Mesenchymal stem cell (in vitro differentiated cells and primary cell): ENCODE results near the gene SUN1.
"Not testable (repeated sequence)": the region's sequence is repeated elsewhere in the genome, so short reads cannot be mapped to it uniquely, and the experiment has no call there.

ENCODE experiments used
- DNase-seq: peaks from one replicate; pipeline ENCODE4 v3.0.0-alpha.2; 2013
- H2AFZ ChIP-seq: one replicate; pipeline ENCODE4 v1.6.1; 2013; ENCODE audit warnings: low read depth, mild to moderate bottlenecking, control low read depth, inconsistent platforms, low read length, moderate library complexity
- H2AK5ac ChIP-seq: 2 replicates; pipeline ENCODE4 v1.6.1; 2013; ENCODE audit warnings: low read length, moderate library complexity, mild to moderate bottlenecking, inconsistent platforms; ENCODE audit not compliant: severe bottlenecking
- H2BK120ac ChIP-seq: one replicate; pipeline ENCODE4 v1.6.1; 2013; ENCODE audit warnings: low read depth, mild to moderate bottlenecking, inconsistent platforms, low read length, moderate library complexity
- H2BK12ac ChIP-seq, 2 experiments: one replicate each; pipeline ENCODE4 v1.6.1; 2013; ENCODE audit warnings: inconsistent platforms in 2 of 2, low read length in 2 of 2, mild to moderate bottlenecking in 2 of 2, moderate library complexity in 2 of 2, control low read depth in 1 of 2
- H2BK15ac ChIP-seq: one replicate; pipeline ENCODE4 v1.6.1; 2013; ENCODE audit warnings: mild to moderate bottlenecking, low read depth, inconsistent platforms; ENCODE audit not compliant: poor library complexity, severe bottlenecking
- H2BK5ac ChIP-seq: 2 replicates; pipeline ENCODE4 v1.6.1; 2013; ENCODE audit warnings: low read depth, mild to moderate bottlenecking, low read length, control low read depth, inconsistent platforms; ENCODE audit not compliant: poor library complexity, severe bottlenecking
- H3K14ac ChIP-seq, 2 experiments: one replicate each; pipeline ENCODE4 v1.6.1; 2013; ENCODE audit warnings: inconsistent platforms in 2 of 2, low read length in 2 of 2, control low read depth in 1 of 2, mild to moderate bottlenecking in 1 of 2, moderate library complexity in 1 of 2
- H3K18ac ChIP-seq, 2 experiments: one replicate each; pipeline ENCODE4 v1.6.1; 2013; ENCODE audit warnings: inconsistent platforms in 2 of 2, low read length in 2 of 2, control low read depth in 1 of 2, low read depth in 1 of 2, mild to moderate bottlenecking in 1 of 2
- H3K23ac ChIP-seq, 2 experiments: one replicate each; pipeline ENCODE4 v1.6.1; 2013; ENCODE audit warnings: inconsistent platforms in 2 of 2, low read length in 2 of 2, mild to moderate bottlenecking in 2 of 2, moderate library complexity in 2 of 2, control low read depth in 1 of 2
- H3K27ac ChIP-seq: 2 replicates; pipeline ENCODE4 v1.5.1; 2013; ENCODE audit warnings: mild to moderate bottlenecking, moderate library complexity, low read length, control low read depth, inconsistent platforms; ENCODE audit not compliant: poor library complexity, severe bottlenecking
- H3K27me3 ChIP-seq, 2 experiments: 2 replicates each; pipeline versions ENCODE4 v1.6.1 to v1.7.0; 2013; ENCODE audit warnings: low read length in 2 of 2, mild to moderate bottlenecking in 2 of 2, moderate library complexity in 2 of 2, control low read depth in 1 of 2, inconsistent platforms in 1 of 2; ENCODE audit not compliant: control insufficient read depth in 1 of 2, insufficient read depth in 1 of 2
- H3K36me3 ChIP-seq, 2 experiments: 2 replicates each; pipeline versions ENCODE4 v1.6.1 to v1.7.0; 2013; ENCODE audit warnings: low read length in 2 of 2, control low read depth in 1 of 2, inconsistent platforms in 1 of 2, low read depth in 1 of 2, mild to moderate bottlenecking in 1 of 2; ENCODE audit not compliant: insufficient read depth in 2 of 2, control insufficient read depth in 1 of 2
- H3K4ac ChIP-seq, 2 experiments: one replicate each; pipeline ENCODE4 v1.6.1; 2013; ENCODE audit warnings: inconsistent platforms in 2 of 2, low read length in 2 of 2, mild to moderate bottlenecking in 2 of 2, moderate library complexity in 2 of 2, control low read depth in 1 of 2, low read depth in 1 of 2
- H3K4me1 ChIP-seq: 2 replicates; pipeline ENCODE4 v1.6.1; 2013; ENCODE audit warnings: low read depth, low read length, control low read depth; ENCODE audit not compliant: control insufficient read depth, insufficient read depth
- H3K4me2 ChIP-seq: 2 replicates; pipeline ENCODE4 v1.6.1; 2013; ENCODE audit warnings: low read length, mild to moderate bottlenecking, inconsistent platforms; ENCODE audit not compliant: poor library complexity, severe bottlenecking
- H3K4me3 ChIP-seq, 2 experiments: 2 replicates each; pipeline versions ENCODE4 v1.5.1 to v1.7.0; 2013; ENCODE audit warnings: low read length in 2 of 2, mild to moderate bottlenecking in 2 of 2, control low read depth in 1 of 2, low read depth in 1 of 2; ENCODE audit not compliant: insufficient read depth in 1 of 2
- H3K79me1 ChIP-seq: replicated peaks from 2 replicates; pipeline ENCODE4 v1.6.1; 2013; ENCODE audit warnings: mild to moderate bottlenecking, control low read depth, low read length, inconsistent platforms; ENCODE audit not compliant: poor library complexity, severe bottlenecking
- H3K9ac ChIP-seq: 2 replicates; pipeline ENCODE4 v1.7.0; 2013; ENCODE audit warnings: mild to moderate bottlenecking, low read length, moderate library complexity
- H3K9me3 ChIP-seq: 2 replicates; pipeline ENCODE4 v1.7.0; 2013; ENCODE audit warnings: mild to moderate bottlenecking, low read length; ENCODE audit not compliant: control insufficient read depth
- H4K8ac ChIP-seq: one replicate; pipeline ENCODE4 v1.6.1; 2013; ENCODE audit warnings: inconsistent platforms, mild to moderate bottlenecking, low read length, moderate library complexity
- H4K91ac ChIP-seq: one replicate; pipeline ENCODE4 v1.6.1; 2013; ENCODE audit warnings: mild to moderate bottlenecking, low read length, inconsistent platforms
- WGBS: methylation state at CpG from one replicate; pipeline ENCODE4 v1.1.7; 2013; ENCODE audit warnings: mixed read lengths; 5-methylcytosine and 5-hydroxymethylcytosine counted together

The SUN1 gene

GRCh38 chr7:844514-844913, 12.2 kb downstream of the SUN1 start:
- H3K9ac ChIP-seq, result no peak overlapping the region
- peaks cover 4% of the 10 kb centered on the region for H3K4me1 ChIP-seq
- no peak overlapping the region for H2BK5ac ChIP-seq
- H3K79me1 ChIP-seq, result peaks cover 32% of the 10 kb centered on the region
- 98% methylated on average over 14 of the region's 15 CpGs for WGBS
- no peaks in the 10 kb centered on the region for H3K27me3 ChIP-seq
- H3K18ac ChIP-seq, result no peak overlapping the region
- H4K91ac ChIP-seq, result no peak overlapping the region
- no peak overlapping the region for H3K4me2 ChIP-seq
- peak overlapping the region; percentile 37 for H4K8ac ChIP-seq
- H3K27ac ChIP-seq, result no peak overlapping the region
- no peak overlapping the region for H3K4ac ChIP-seq
- H3K9me3 ChIP-seq, result no peaks in the 10 kb centered on the region
- H2BK12ac ChIP-seq, result no peak overlapping the region
- no peak overlapping the region for H3K4me3 ChIP-seq
- H2AFZ ChIP-seq, result no peak overlapping the region
- H3K23ac ChIP-seq, result no peak overlapping the region
- H2BK15ac ChIP-seq, result no peak overlapping the region
- no peak overlapping the region for H2AK5ac ChIP-seq
- H3K36me3 ChIP-seq, result peaks cover 50 to 71% of the 10 kb centered on the region in 2 experiments
- no peak overlapping the region for H2BK120ac ChIP-seq
- DNase-seq, result no peak
- H3K14ac ChIP-seq, result no peak overlapping the region

GRCh38 chr7:845091-845490, 12.8 kb downstream of the SUN1 start:
- H3K4me2 ChIP-seq, result no peak overlapping the region
- no peaks in the 10 kb centered on the region for H3K9me3 ChIP-seq
- no peak overlapping the region for H3K27ac ChIP-seq
- H3K18ac ChIP-seq, result no peak overlapping the region
- no peak overlapping the region for H4K8ac ChIP-seq
- H2BK120ac ChIP-seq, result no peak overlapping the region
- no peak overlapping the region for H4K91ac ChIP-seq
- no peak overlapping the region for H2BK12ac ChIP-seq
- no peak overlapping the region for H2AK5ac ChIP-seq
- no peak overlapping the region for H2BK5ac ChIP-seq
- WGBS, result 95% methylated on average over 18 of the region's 22 CpGs
- no peak overlapping the region for H2BK15ac ChIP-seq
- no peak overlapping the region for H3K4ac ChIP-seq
- no peak for DNase-seq
- H3K36me3 ChIP-seq, result peaks cover 52 to 71% of the 10 kb centered on the region in 2 experiments
- no peaks in the 10 kb centered on the region for H3K27me3 ChIP-seq
- H3K4me1 ChIP-seq, result peaks cover 4% of the 10 kb centered on the region
- H3K23ac ChIP-seq, result no peak overlapping the region
- peaks cover 32% of the 10 kb centered on the region for H3K79me1 ChIP-seq
- H2AFZ ChIP-seq, result no peak overlapping the region
- no peak overlapping the region for H3K9ac ChIP-seq
- H3K4me3 ChIP-seq, result no peak overlapping the region
- no peak overlapping the region for H3K14ac ChIP-seq

GRCh38 chr7:845731-846130, 13.5 kb downstream of the SUN1 start:
- no peak overlapping the region for H3K23ac ChIP-seq
- H2BK15ac ChIP-seq, result no peak overlapping the region
- H2BK5ac ChIP-seq, result no peak overlapping the region
- no peak overlapping the region for H3K4ac ChIP-seq
- H3K27ac ChIP-seq, result no peak overlapping the region
- no peak for DNase-seq
- H3K14ac ChIP-seq, result no peak overlapping the region
- no peaks in the 10 kb centered on the region for H3K27me3 ChIP-seq
- H2BK12ac ChIP-seq, result no peak overlapping the region
- no peak overlapping the region for H3K9ac ChIP-seq
- no peak overlapping the region for H2AFZ ChIP-seq
- peaks cover 50 to 74% of the 10 kb centered on the region in 2 experiments for H3K36me3 ChIP-seq
- peaks cover 4% of the 10 kb centered on the region for H3K4me1 ChIP-seq
- no peak overlapping the region for H3K4me2 ChIP-seq
- H4K8ac ChIP-seq, result no peak overlapping the region
- H2AK5ac ChIP-seq, result no peak overlapping the region
- no peak overlapping the region for H4K91ac ChIP-seq
- no peak overlapping the region for H2BK120ac ChIP-seq
- H3K4me3 ChIP-seq, result no peak overlapping the region
- H3K18ac ChIP-seq, result no peak overlapping the region
- no peaks in the 10 kb centered on the region for H3K9me3 ChIP-seq
- 99% methylated on average over 11 of the region's 11 CpGs for WGBS
- peaks cover 29% of the 10 kb centered on the region for H3K79me1 ChIP-seq

GRCh38 chr7:846958-847650, 14.8 kb downstream of the SUN1 start:
- H2AFZ ChIP-seq, H3K9ac ChIP-seq, H2AK5ac ChIP-seq, H3K27ac ChIP-seq, H2BK12ac ChIP-seq, H3K18ac ChIP-seq, H4K8ac ChIP-seq, DNase-seq, H3K14ac ChIP-seq, H3K23ac ChIP-seq, H3K9me3 ChIP-seq, H2BK5ac ChIP-seq, H3K4me1 ChIP-seq, H3K4me3 ChIP-seq, H3K4me2 ChIP-seq, H3K27me3 ChIP-seq, H2BK120ac ChIP-seq, H4K91ac ChIP-seq, H2BK15ac ChIP-seq, H3K4ac ChIP-seq: not testable (repeated sequence)
- peaks cover 54 to 78% of the 10 kb centered on the region in 2 experiments for H3K36me3 ChIP-seq
- 97% methylated on average over 17 of the region's 37 CpGs for WGBS
- H3K79me1 ChIP-seq, result peaks cover 30% of the 10 kb centered on the region
